Non-pigmented ciliary epithelial cell (primary cell): Measurements from ENCODE around the gene PARPBP.
"Not testable (repeated sequence)": the region's sequence is repeated elsewhere in the genome, so short reads cannot be mapped to it uniquely, and the experiment has no call there.

Experiments
- DNase-seq: peaks from one replicate; pipeline ENCODE4 v3.0.0-alpha.2; 2010; ENCODE audit warnings: low read depth

The PARPBP gene

GRCh38 chr12:102119674-102120563, at the start of gene PARPBP, which contains the start of gene NUP37:
Gene PARPBP, plus strand, starts transcription at chr12:102120183. Its CDS starts 3,706 bp downstream, at chr12:102123889.
Gene NUP37, minus strand, starts transcription at chr12:102120114. Its CDS starts 1,596 bp downstream, at chr12:102118518.
- peak; percentile 30 for DNase-seq

GRCh38 chr12:102072092-102072491, 47.9 kb upstream of the PARPBP start:
- DNase-seq, result not testable (repeated sequence)

GRCh38 chr12:102080842-102081241, 39.1 kb upstream of the PARPBP start:
- no peak for DNase-seq

GRCh38 chr12:102089228-102089835, 30.7 kb upstream of the PARPBP start:
- not testable (repeated sequence) for DNase-seq

GRCh38 chr12:102093319-102093718, 26.7 kb upstream of the PARPBP start:
- DNase-seq, result peak; percentile 17

- DNase-seq, result no peak
Observed at GRCh38 chr12:102095677-102096263, 24.2 kb upstream of the PARPBP start.

GRCh38 chr12:102096855-102097254, 23.1 kb upstream of the PARPBP start:
- DNase-seq, result no peak

GRCh38 chr12:102106905-102107304, 13.1 kb upstream of the PARPBP start:
- DNase-seq, result no peak

GRCh38 chr12:102107970-102108369, 12.0 kb upstream of the PARPBP start:
- DNase-seq, result no peak

- DNase-seq, result no peak
Observed at GRCh38 chr12:102110782-102111181, 9.2 kb upstream of the PARPBP start.

GRCh38 chr12:102114212-102114611, 5.8 kb upstream of the PARPBP start:
- no peak for DNase-seq

GRCh38 chr12:102116392-102116791, 3.6 kb upstream of the PARPBP start:
- no peak for DNase-seq

GRCh38 chr12:102118874-102119273, 1.1 kb upstream of the PARPBP start:
- DNase-seq, result no peak

GRCh38 chr12:102120564-102120873, 536 bp downstream of the PARPBP start:
- no peak for DNase-seq

GRCh38 chr12:102120886-102121285, 903 bp downstream of the PARPBP start:
- no peak for DNase-seq

- not testable (repeated sequence) for DNase-seq
Observed at GRCh38 chr12:102121328-102121727, 1.3 kb downstream of the PARPBP start.

- DNase-seq, result not testable (repeated sequence)
Observed at GRCh38 chr12:102130720-102131119, 10.7 kb downstream of the PARPBP start.

GRCh38 chr12:102131442-102131841, 11.5 kb downstream of the PARPBP start:
- not testable (repeated sequence) for DNase-seq

GRCh38 chr12:102137619-102138018, 17.6 kb downstream of the PARPBP start:
- not testable (repeated sequence) for DNase-seq

- not testable (repeated sequence) for DNase-seq
Observed at GRCh38 chr12:102142866-102143373, 22.9 kb downstream of the PARPBP start.

- DNase-seq, result no peak
Observed at GRCh38 chr12:102144221-102144620, 24.2 kb downstream of the PARPBP start.

GRCh38 chr12:102147062-102147587, 27.1 kb downstream of the PARPBP start:
- DNase-seq, result not testable (repeated sequence)
